Iris pigment epithelial cell (primary cell): ENCODE results near the gene CAPN11.
"Not testable (repeated sequence)": the region's sequence is repeated elsewhere in the genome, so short reads cannot be mapped to it uniquely, and the experiment has no call there.

ENCODE experiments used
- DNase-seq: peaks from one replicate; pipeline ENCODE4 v3.0.0-alpha.2; 2011; ENCODE audit warnings: low read depth

CAPN11 gene

DNA sequence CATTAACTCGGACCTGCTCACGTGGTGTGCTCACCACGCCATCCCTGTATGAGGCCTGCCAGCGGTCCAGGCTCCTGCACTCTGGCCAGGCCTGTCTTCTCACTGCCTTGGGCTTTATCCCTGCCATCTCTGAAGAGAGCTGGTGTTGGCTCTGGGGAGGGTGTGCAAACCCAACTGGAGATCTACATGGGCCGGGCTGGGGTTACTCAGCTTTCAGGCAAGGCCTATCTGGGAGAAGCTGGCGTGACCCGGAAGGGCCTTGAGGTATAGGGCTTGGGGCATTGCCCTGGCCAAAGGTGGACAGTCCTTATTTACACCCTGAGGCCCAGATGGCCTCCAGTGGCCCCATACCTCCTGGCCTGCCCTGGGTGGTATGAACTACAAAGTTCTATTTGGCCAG is 69.8 kb downstream of the CAPN11 start:
- no peak for DNase-seq

DNA sequence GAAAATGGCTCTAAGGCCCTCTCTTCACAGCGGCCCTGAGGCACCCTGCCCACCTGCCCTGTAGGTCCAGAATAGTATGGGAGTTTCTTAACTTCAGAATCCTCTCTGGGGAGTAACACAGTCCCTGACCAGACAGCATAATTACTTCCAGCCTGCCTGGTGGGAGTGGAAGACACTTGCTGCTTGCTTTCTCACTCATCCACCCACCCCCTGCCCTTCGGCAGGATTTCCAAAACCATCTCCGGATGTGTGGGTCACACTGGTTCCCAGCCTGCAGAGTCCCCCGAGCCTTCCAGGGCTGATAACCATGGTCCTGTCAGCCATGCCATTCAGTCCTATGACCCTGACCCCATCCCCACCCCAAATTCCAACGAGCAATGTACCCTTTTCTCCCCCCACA is 70.2 kb downstream of the CAPN11 start:
- DNase-seq, result no peak

DNA sequence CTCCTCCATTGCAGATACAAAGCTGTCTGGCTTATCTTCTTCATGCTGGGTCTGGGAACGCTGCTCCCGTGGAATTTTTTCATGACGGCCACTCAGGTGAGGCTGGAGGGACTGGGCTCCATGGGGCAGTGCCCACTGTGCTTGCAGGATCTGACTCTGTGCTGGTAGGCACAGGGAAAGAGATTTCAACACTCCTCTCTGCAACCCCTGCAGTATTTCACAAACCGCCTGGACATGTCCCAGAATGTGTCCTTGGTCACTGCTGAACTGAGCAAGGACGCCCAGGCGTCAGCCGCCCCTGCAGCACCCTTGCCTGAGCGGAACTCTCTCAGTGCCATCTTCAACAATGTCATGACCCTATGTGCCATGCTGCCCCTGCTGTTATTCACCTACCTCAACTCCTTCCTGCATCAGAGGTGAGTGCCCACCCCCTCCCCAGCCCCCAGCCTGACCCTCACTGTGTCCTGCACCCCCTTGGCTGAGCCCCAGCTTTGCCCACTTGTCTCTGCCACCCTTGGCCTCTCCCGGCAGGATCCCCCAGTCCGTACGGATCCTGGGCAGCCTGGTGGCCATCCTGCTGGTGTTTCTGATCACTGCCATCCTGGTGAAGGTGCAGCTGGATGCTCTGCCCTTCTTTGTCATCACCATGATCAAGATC is 70.9 kb downstream of the CAPN11 start:
- DNase-seq, result no peak

DNA sequence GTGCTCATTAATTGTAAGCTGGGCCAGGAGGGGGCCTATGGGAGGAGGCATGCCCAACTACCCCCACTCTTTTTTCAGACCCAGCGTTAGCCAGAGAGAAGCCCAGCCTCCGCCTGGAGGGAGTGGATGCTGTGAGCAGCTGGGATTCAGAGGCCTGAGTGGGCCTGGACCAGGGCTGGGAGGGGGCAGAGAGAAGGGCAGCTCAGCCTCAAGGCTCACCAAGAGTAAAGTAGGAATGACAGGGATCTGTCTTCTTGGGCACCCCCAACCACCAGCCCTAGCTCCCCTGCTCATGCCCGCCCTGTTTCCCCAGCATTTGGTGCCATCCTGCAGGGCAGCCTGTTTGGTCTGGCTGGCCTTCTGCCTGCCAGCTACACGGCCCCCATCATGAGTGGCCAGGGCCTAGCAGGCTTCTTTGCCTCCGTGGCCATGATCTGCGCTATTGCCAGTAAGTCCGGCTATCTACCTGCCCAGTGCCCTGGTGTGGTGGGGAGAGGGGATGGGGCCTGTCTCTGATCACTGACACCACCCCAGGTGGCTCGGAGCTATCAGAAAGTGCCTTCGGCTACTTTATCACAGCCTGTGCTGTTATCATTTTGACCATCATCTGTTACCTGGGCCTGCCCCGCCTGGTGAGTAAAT is 71.5 kb downstream of the CAPN11 start:
- no peak for DNase-seq

DNA sequence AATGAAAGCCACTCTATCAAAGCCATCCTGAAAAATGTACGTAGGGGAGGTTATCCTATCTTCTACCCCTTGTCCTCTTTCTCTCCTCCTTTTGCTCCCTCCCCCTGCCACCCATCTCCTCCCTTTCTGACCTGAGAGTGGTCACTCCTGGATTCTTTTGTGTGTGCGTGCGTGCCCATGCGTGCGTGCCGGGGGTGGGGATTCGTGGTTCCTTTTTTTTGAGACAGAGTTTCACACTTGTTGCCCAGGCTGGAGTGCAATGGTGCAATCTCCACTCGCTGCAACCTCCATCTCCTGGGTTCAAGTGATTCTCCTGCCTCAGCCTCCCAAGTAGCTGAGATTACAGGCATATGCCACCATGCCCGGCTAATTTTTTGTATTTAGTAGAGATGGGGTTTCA is 72.8 kb downstream of the CAPN11 start:
- DNase-seq, result not testable (repeated sequence)

DNA sequence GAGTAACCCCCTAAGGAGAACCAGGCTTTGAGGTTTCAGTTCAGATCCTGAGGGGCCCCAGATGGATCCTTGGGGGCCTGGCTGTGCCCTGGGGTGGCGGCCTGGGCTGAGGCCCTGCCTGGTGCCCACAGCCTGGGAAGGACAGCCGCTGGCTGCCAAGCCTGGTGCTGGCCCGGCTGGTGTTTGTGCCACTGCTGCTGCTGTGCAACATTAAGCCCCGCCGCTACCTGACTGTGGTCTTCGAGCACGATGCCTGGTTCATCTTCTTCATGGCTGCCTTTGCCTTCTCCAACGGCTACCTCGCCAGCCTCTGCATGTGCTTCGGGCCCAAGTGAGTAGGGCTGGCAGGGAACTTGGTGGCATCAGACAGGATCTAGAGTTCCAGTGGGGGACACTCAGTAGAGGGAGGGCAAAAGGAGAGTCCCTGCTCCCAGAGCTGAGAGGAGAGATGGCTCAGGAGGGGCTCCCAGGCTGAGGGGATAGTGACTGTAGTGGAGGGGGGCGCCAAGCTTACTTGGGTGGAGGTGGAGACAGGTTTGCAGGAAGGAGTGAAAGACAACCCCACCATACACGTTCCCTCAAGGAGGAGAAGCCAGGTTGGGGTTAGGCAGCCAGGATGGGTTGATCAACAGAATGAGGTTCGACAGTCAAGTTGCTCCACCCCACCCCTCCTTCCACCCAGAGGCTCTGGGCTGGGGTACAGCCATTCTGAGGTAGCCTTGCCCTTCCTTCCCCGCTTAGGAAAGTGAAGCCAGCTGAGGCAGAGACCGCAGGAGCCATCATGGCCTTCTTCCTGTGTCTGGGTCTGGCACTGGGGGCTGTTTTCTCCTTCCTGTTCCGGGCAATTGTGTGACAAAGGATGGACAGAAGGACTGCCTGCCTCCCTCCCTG is 74.3 kb downstream of the CAPN11 start:
- no peak for DNase-seq

DNA sequence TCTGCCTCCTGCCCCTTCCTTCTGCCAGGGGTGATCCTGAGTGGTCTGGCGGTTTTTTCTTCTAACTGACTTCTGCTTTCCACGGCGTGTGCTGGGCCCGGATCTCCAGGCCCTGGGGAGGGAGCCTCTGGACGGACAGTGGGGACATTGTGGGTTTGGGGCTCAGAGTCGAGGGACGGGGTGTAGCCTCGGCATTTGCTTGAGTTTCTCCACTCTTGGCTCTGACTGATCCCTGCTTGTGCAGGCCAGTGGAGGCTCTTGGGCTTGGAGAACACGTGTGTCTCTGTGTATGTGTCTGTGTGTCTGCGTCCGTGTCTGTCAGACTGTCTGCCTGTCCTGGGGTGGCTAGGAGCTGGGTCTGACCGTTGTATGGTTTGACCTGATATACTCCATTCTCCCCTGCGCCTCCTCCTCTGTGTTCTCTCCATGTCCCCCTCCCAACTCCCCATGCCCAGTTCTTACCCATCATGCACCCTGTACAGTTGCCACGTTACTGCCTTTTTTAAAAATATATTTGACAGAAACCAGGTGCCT is 75.0 kb downstream of the CAPN11 start:
- no peak for DNase-seq
